C4-2B (cell line): Measurements from ENCODE around the gene SPRN.

ENCODE experiments used
- CTCF ChIP-seq: fragments of 450-650 bp; conservative IDR thresholded peaks from 2 replicates; pipeline ENCODE4 v1.5.1; 2017; ENCODE audit warnings: mild to moderate bottlenecking
- ZFX ChIP-seq: fragments of 450-650 bp; IDR thresholded peaks from 2 replicates; pipeline ENCODE4 v1.6.1; 2017

- TF ChIP-seq CTCF (no peak), ZFX (no peak)
These were observed 29.2 kb upstream of the SPRN start, which contains the start of gene SCART1 for GRCh38 chr10:133453516-133454203.
